Measurements from ENCODE around the gene ACBD4. TPM values are rescaled to one million over a fixed set of nuclear protein-coding genes. Genes with fewer than 3 reads are reported as not detected.

Gene ACBD4
- total and polyA plus RNA-seq, 10 donors: 14.1 to 32.8 (median 21.6) TPM

DNA sequence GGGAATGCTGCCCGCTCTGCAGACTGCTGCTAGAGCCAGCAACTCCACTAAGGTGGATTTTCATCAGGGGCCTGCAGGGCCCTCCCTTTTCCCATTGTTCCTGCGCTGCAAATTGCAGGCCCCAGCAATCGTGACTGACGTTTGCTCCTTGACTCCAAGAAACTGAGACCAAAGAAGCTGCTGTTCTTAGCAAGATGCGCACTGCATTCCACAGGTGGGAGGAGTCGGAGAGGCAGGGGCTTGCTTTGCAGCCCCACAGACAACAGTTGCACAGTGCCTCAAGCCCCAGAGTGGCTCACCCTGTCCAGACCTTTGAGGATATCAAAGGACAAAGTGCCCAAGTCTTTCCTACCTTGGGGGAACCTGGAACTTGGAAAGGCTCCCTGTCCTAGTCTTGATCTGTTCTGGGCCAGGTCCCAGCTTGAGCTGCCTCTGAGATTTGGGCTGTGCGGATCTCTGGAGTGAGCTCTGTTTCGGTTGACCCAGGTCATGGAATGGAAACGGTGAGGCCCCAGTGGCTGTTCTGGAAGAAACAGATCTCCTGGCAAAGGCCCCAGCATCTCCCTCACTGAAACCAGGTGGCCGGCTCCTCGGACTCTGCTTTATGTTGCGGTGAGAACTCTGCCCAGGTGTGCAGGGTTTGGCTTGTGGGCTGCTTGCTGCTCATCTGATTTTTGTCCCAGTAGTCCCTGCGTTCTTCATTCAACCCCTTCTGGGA, 28.0 kb upstream of the ACBD4 start:
- Histone ChIP-seq H3K36me3 (peaks cover 15 to 73% (median 61%) of the 10 kb centered on the region in 6 donors), H3K4me1 (peaks cover 5 to 30% (median 15%) of the 10 kb centered on the region in 6 donors), H3K27me3 (replicated peaks in 1 of 7) (no peaks in the 10 kb centered on the region), H3K27ac (no peak overlapping the region), H3K9me3 (no peaks in the 10 kb centered on the region), H3K4me3 (no peak overlapping the region)
- intact Hi-C loops (cut with DNase I; ENCODE audit: low total_unique reads): no loop called here
- TF ChIP-seq POLR2A (IDR thresholded peaks at IDR 0.05): no peak
- no peak for TF ChIP-seq CTCF (IDR thresholded peaks at IDR 0.05 in 8 of 11, conservative IDR thresholded peaks at IDR 0.05 in 3 of 11)
- no peak for TF ChIP-seq POLR2AphosphoS5 (IDR thresholded peaks at IDR 0.05)
- DNase-seq: no peak
- 81 to 93% (median 93%) methylated on average over 9 to 13 of the region's 13 CpGs for WGBS, 5 donors

- Histone ChIP-seq H3K4me1 (peaks cover 5 to 31% (median 15%) of the 10 kb centered on the region in 6 donors), H3K27ac (no peak overlapping the region), H3K27me3 (replicated peaks in 1 of 7) (no peaks in the 10 kb centered on the region), H3K9me3 (no peaks in the 10 kb centered on the region), H3K4me3 (no peak overlapping the region), H3K36me3 (peaks cover 15 to 67% (median 55%) of the 10 kb centered on the region in 6 donors)
- no peak for DNase-seq
- WGBS, 5 donors: 74 to 95% (median 76%) methylated on average over 6 to 9 of the region's 9 CpGs
- TF ChIP-seq POLR2AphosphoS5 (IDR thresholded peaks at IDR 0.05): peak in 1 of 3 donors; percentile 40
- no peak for TF ChIP-seq POLR2A (IDR thresholded peaks at IDR 0.05)
- no peak for TF ChIP-seq CTCF (IDR thresholded peaks at IDR 0.05 in 8 of 11, conservative IDR thresholded peaks at IDR 0.05 in 3 of 11)
- intact Hi-C loops (cut with DNase I; ENCODE audit: low total_unique reads): no loop called here
Observed at GRCh38 chr17:45108051-45108450, 27.4 kb upstream of the ACBD4 start.

GRCh38 chr17:45108595-45109521, 26.6 kb upstream of the ACBD4 start:
- 83 to 90% (median 86%) methylated on average over 10 to 12 of the region's 12 CpGs for WGBS, 5 donors
- Histone ChIP-seq H3K27me3 (replicated peaks in 1 of 7) (no peaks in the 10 kb centered on the region), H3K9me3 (no peaks in the 10 kb centered on the region), H3K4me1 (peaks cover 5 to 31% (median 15%) of the 10 kb centered on the region in 6 donors), H3K4me3 (no peak overlapping the region), H3K36me3 (peaks cover 9 to 59% (median 47%) of the 10 kb centered on the region in 6 donors), H3K27ac (no peak overlapping the region)
- intact Hi-C loops (cut with DNase I; ENCODE audit: low total_unique reads): no loop called here
- TF ChIP-seq POLR2A (IDR thresholded peaks at IDR 0.05) (no peak), POLR2AphosphoS5 (IDR thresholded peaks at IDR 0.05) (peak in 1 of 3 donors; percentile 58), CTCF (IDR thresholded peaks at IDR 0.05 in 8 of 11, conservative IDR thresholded peaks at IDR 0.05 in 3 of 11) (no peak)
- no peak for DNase-seq

Measured in spleen (tissue), 11 donors.